ENCODE results near the gene IFI16.

The IFI16 gene

DNA sequence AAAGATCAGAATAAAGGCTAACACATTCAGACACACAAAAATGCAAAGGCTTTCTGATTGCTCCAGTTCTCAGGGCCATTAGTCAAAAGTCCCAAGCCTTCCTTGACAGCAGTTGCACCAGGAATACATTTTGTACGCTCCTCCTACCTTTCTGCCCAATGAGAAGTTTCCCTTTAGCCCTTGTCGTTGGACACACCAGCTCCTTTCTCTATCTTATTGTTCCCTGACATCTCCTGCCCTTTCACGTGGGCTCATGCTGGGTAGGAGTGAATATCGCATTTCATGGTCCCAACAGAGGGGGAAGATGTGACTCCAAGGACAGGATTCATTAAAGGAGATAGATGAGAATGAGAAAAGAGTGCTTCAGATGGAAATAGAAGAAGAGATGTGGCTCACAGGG is 33.5 kb upstream of the IFI16 start:
- Histone ChIP-seq H3K27ac (ENCODE audit: extremely low read depth, low read depth, low read length) (no peak overlapping the region), H3K4me1 (ENCODE audit: control insufficient read depth, insufficient read depth, low read length) (no peaks in the 10 kb centered on the region), H3K9me3 (ENCODE audit: control insufficient read depth, insufficient read depth, low read depth, low read length) (no peaks in the 10 kb centered on the region), H3K36me3 (ENCODE audit: control insufficient read depth in 2 of 2, insufficient read depth in 1 of 2, low read length in 2 of 2) (no peaks in the 10 kb centered on the region), H3K4me3 (ENCODE audit: low read depth, low read length) (no peak overlapping the region)
- CTCF ChIA-PET, result interaction anchor here (1.2 kb wide), 1 partner anchor 22 kb away, joined by 4 read pairs; no protein-coding TSS in a partner anchor
- TF ChIP-seq KLF9 (tag by site-specific recombination; IDR thresholded peaks at IDR 0.05; ENCODE audit: low read depth) (no peak), ZNF239 (tag by site-specific recombination; IDR thresholded peaks at IDR 0.05) (no peak), YY2 (tag by site-specific recombination; IDR thresholded peaks at IDR 0.05) (no peak), GLIS2 (tag by site-specific recombination; IDR thresholded peaks at IDR 0.05) (no peak), ZNF501 (tag by site-specific recombination; IDR thresholded peaks at IDR 0.05) (no peak), OSR2 (tag by site-specific recombination; IDR thresholded peaks at IDR 0.05) (no peak), ZNF530 (tag by site-specific recombination; IDR thresholded peaks at IDR 0.05; ENCODE audit: low read depth) (no peak), ZNF311 (tag by site-specific recombination; IDR thresholded peaks at IDR 0.05; ENCODE audit: borderline replicate concordance) (no peak), ZIC2 (tag by site-specific recombination; IDR thresholded peaks at IDR 0.05) (no peak), ZNF423 (tag by site-specific recombination; IDR thresholded peaks at IDR 0.05) (no peak), ZNF558 (tag by site-specific recombination; IDR thresholded peaks at IDR 0.05) (no peak), RBAK (tag by site-specific recombination; IDR thresholded peaks at IDR 0.05) (no peak)
- POLR2A ChIA-PET, result no interaction called here

- H3K27ac ChIP-seq (ENCODE audit: extremely low read depth, low read depth, low read length), result no peak overlapping the region
- no peaks in the 10 kb centered on the region for H3K36me3 ChIP-seq (ENCODE audit: control insufficient read depth in 2 of 2, insufficient read depth in 1 of 2, low read length in 2 of 2)
- ChIA-PET CTCF (interaction anchor here (0.5 to 0.6 kb wide), 2 partner anchors 110 to 451 kb away, joined by 3 to 4 read pairs; no protein-coding TSS in a partner anchor), POLR2A (no interaction called here)
- no peaks in the 10 kb centered on the region for H3K9me3 ChIP-seq (ENCODE audit: control insufficient read depth, insufficient read depth, low read depth, low read length)
- no peaks in the 10 kb centered on the region for H3K4me1 ChIP-seq (ENCODE audit: control insufficient read depth, insufficient read depth, low read length)
- no peak overlapping the region for H3K4me3 ChIP-seq (ENCODE audit: low read depth, low read length)
- TF ChIP-seq ZNF830 (tag by site-specific recombination; IDR thresholded peaks at IDR 0.05; ENCODE audit: low read depth), result no peak
- no peak for TF ChIP-seq ZNF544 (tag by site-specific recombination; IDR thresholded peaks at IDR 0.05)
- no peak for TF ChIP-seq ZBTB11 (tag by site-specific recombination; conservative IDR thresholded peaks at IDR 0.05; ENCODE audit: low read depth)
These were observed 31.0 kb upstream of the IFI16 start for GRCh38 chr1:158978730-158979129.

GRCh38 chr1:158979229-158979628 is 30.5 kb upstream of the IFI16 start:
- Histone ChIP-seq H3K4me3 (ENCODE audit: low read depth, low read length) (no peak overlapping the region), H3K9me3 (ENCODE audit: control insufficient read depth, insufficient read depth, low read depth, low read length) (no peaks in the 10 kb centered on the region), H3K27ac (ENCODE audit: extremely low read depth, low read depth, low read length) (no peak overlapping the region), H3K4me1 (ENCODE audit: control insufficient read depth, insufficient read depth, low read length) (no peaks in the 10 kb centered on the region), H3K36me3 (ENCODE audit: control insufficient read depth in 2 of 2, insufficient read depth in 1 of 2, low read length in 2 of 2) (no peaks in the 10 kb centered on the region)
- CTCF ChIA-PET, result interaction anchor here (0.6 kb wide), 1 partner anchor 452 kb away, joined by 3 read pairs; no protein-coding TSS in a partner anchor
- POLR2A ChIA-PET, result no interaction called here
- TF ChIP-seq ZNF416 (tag by site-specific recombination; IDR thresholded peaks at IDR 0.05) (no peak), ZFP69B (tag by site-specific recombination; IDR thresholded peaks at IDR 0.05) (no peak), KLF7 (tag by site-specific recombination; IDR thresholded peaks at IDR 0.05; ENCODE audit: borderline replicate concordance) (no peak), ZNF274 (IDR thresholded peaks at IDR 0.05; ENCODE audit: low read length) (no peak), ZNF274 (tag by site-specific recombination; IDR thresholded peaks at IDR 0.05; ENCODE audit: borderline replicate concordance) (no peak), ZNF335 (tag by site-specific recombination; conservative IDR thresholded peaks at IDR 0.05) (no peak), ZNF585B (tag by site-specific recombination; IDR thresholded peaks at IDR 0.05) (no peak), OVOL3 (tag by site-specific recombination; IDR thresholded peaks at IDR 0.05) (no peak), ZNF404 (tag by site-specific recombination; IDR thresholded peaks at IDR 0.05) (no peak), HOXD13 (CRISPR knock-in tag; IDR thresholded peaks at IDR 0.05; ENCODE audit: borderline replicate concordance) (no peak), ZNF239 (tag by site-specific recombination; IDR thresholded peaks at IDR 0.05) (no peak), ZNF211 (tag by site-specific recombination; IDR thresholded peaks at IDR 0.05; ENCODE audit: low read depth) (no peak), ZNF843 (tag by site-specific recombination; IDR thresholded peaks at IDR 0.05) (no peak), OSR2 (tag by site-specific recombination; IDR thresholded peaks at IDR 0.05) (no peak), GLIS1 (tag by site-specific recombination; IDR thresholded peaks at IDR 0.05) (no peak), ZBTB21 (tag by site-specific recombination; IDR thresholded peaks at IDR 0.05) (no peak), ZNF366 (tag by site-specific recombination; conservative IDR thresholded peaks at IDR 0.05) (no peak)
- TF ChIP-seq, protein P1, sequence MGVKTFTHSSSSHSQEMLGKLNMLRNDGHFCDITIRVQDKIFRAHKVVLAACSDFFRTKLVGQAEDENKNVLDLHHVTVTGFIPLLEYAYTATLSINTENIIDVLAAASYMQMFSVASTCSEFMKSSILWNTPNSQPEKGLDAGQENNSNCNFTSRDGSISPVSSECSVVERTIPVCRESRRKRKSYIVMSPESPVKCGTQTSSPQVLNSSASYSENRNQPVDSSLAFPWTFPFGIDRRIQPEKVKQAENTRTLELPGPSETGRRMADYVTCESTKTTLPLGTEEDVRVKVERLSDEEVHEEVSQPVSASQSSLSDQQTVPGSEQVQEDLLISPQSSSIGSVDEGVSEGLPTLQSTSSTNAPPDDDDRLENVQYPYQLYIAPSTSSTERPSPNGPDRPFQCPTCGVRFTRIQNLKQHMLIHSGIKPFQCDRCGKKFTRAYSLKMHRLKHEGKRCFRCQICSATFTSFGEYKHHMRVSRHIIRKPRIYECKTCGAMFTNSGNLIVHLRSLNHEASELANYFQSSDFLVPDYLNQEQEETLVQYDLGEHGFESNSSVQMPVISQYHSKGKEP (tag by site-specific recombination; IDR thresholded peaks at IDR 0.05), result no peak

Data from HEK293 (cell line).